GM13977 (cell line): Measurements from ENCODE around the gene CPNE4.
"Not testable (repeated sequence)": the region's sequence is repeated elsewhere in the genome, so short reads cannot be mapped to it uniquely, and the experiment has no call there.

Experiments used
- DNase-seq: peaks from one replicate; pipeline ENCODE4 v3.0.0; 2012; ENCODE audit warnings: low spot score
- CTCF ChIP-seq: IDR thresholded peaks from 2 replicates; pipeline ENCODE4 v1.5.1; 2012; ENCODE audit warnings: mild to moderate bottlenecking, control low read depth; ENCODE audit not compliant: insufficient read depth; ENCODE audit errors: extremely low read depth, missing control alignments
- in situ Hi-C: fragments of 300-500 bp; cut with MboI; formaldehyde crosslinking; loops from one replicate; pipeline ENCODE4 v1.12.0; 2022; ENCODE audit warnings: low sequenced_read_pairs, low pct_unique_long_range_greater_than_20kb, mixed read lengths, inconsistent platforms; ENCODE audit not compliant: unreplicated experiment

The CPNE4 gene

GRCh38 chr3:131901686-131902085, 133.1 kb downstream of the CPNE4 start:
- no peak for TF ChIP-seq CTCF
- in situ Hi-C loops: no loop called here
- no peak for DNase-seq

GRCh38 chr3:131900891-131901290, 133.9 kb downstream of the CPNE4 start:
- no peak for TF ChIP-seq CTCF
- no peak for DNase-seq
- in situ Hi-C loops: no loop called here

GRCh38 chr3:131899021-131899420, 135.8 kb downstream of the CPNE4 start:
- in situ Hi-C loops: no loop called here
- TF ChIP-seq CTCF: no peak
- DNase-seq: no peak

GRCh38 chr3:131898346-131898745, 136.5 kb downstream of the CPNE4 start:
- TF ChIP-seq CTCF: no peak
- in situ Hi-C loops: no loop called here
- DNase-seq: no peak

GRCh38 chr3:131896285-131896684, 138.5 kb downstream of the CPNE4 start:
- in situ Hi-C loops: no loop called here
- no peak for DNase-seq
- no peak for TF ChIP-seq CTCF

GRCh38 chr3:131895766-131896165, 139.0 kb downstream of the CPNE4 start:
- in situ Hi-C loops: no loop called here
- TF ChIP-seq CTCF: no peak
- DNase-seq: no peak

GRCh38 chr3:131892331-131892730, 142.5 kb downstream of the CPNE4 start:
- in situ Hi-C loops: no loop called here
- DNase-seq: no peak
- no peak for TF ChIP-seq CTCF

GRCh38 chr3:131885871-131886270, 148.9 kb downstream of the CPNE4 start:
- DNase-seq, in situ Hi-C loops: not testable (repeated sequence)
